ENCODE measurements around the gene ACSL3. TPM values are rescaled to one million over a fixed set of nuclear protein-coding genes. Genes with fewer than 3 reads are reported as not detected.

Gene ACSL3
- total and polyA plus RNA-seq, 2 donors (not counting 1 experiment from before 2014, with no cell fraction given): 6.7 to 46.0 TPM

DNA sequence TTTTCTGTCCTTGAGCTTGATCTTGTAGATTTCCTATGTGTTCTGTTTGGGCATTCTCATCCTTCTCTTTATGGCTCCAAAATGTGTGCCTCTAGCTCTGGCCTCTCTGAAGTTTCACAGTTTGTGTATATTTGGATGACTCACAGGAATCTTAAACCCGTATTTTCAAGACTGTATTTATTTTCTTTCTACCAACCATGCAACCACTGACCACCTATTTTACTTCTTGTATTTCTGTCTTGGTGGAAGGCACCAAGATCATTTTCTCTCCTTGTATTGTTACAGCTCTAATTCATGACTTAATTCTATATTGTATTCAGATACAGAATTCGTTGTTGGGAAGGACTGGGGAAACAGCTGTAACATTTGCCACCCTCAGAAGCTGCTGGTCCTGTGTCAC lies 39.5 kb downstream of the ACSL3 start:
- peaks cover 35% of the 10 kb centered on the region for H3K79me2 ChIP-seq (ENCODE audit: control insufficient read depth, insufficient read depth, low read length)
- Mint-ChIP-seq H3K4me1 (peaks cover 7% of the 10 kb centered on the region), H3K9me3 (ENCODE audit: insufficient read depth) (no peaks in the 10 kb centered on the region), H3K27me3 (no peaks in the 10 kb centered on the region), H3K27ac (no peak overlapping the region), H3K4me3 (no peak overlapping the region)
- H3K4me1 ChIP-seq (ENCODE audit: control insufficient read depth in 2 of 2, insufficient read depth in 2 of 2, low read length in 2 of 2): peaks cover 0 to 6% of the 10 kb centered on the region in 2 donors
- H3K9ac ChIP-seq (ENCODE audit: low read length): no peak overlapping the region
- H3K9me3 ChIP-seq (ENCODE audit: control extremely low read depth in 1 of 3, control insufficient read depth in 2 of 3, insufficient read depth in 1 of 3, low read length in 2 of 3): no peaks in the 10 kb centered on the region
- no CpG with 5 or more reads among the region's 2 CpGs for WGBS (ENCODE audit: insufficient coverage)
- no peak overlapping the region for H3K4me3 ChIP-seq (ENCODE audit: control extremely low read depth in 1 of 5, extremely low read depth in 1 of 5, insufficient read depth in 1 of 5, low read depth in 2 of 5, low read length in 4 of 5)
- ChIA-PET CTCF (interaction anchor here (0.5 to 4.4 kb wide), 2 partner anchors 146 to 193 kb away, joined by 3 to 108 read pairs; no protein-coding TSS in a partner anchor), POLR2A (no interaction called here)
- H4K20me1 ChIP-seq (ENCODE audit: control insufficient read depth, insufficient read depth, low read length, poor library complexity, severe bottlenecking): peaks cover 4% of the 10 kb centered on the region
- H3K27ac ChIP-seq (ENCODE audit: low read length in 2 of 2): no peak overlapping the region
- H3K27me3 ChIP-seq (replicated peaks in 1 of 4; ENCODE audit: control extremely low read depth in 1 of 4, control insufficient read depth in 3 of 4, insufficient read depth in 4 of 4, low read length in 3 of 4): no peaks in the 10 kb centered on the region
- no peaks in the 10 kb centered on the region for H3K36me3 ChIP-seq (replicated peaks in 1 of 2; ENCODE audit: control extremely low read depth in 1 of 2, control insufficient read depth in 1 of 2, extremely low read depth in 1 of 2, insufficient read depth in 2 of 2, low read length in 1 of 2)
- no peak overlapping the region for H3K4me2 ChIP-seq (replicated peaks; ENCODE audit: low read depth, low read length, poor library complexity, severe bottlenecking)
- intact Hi-C loops (cut with micrococcal nuclease): loop anchor here (10.0 kb wide), 1 partner anchor 846 kb away; no protein-coding TSS in a partner anchor
- no peak for TF ChIP-seq EZH2 (IDR thresholded peaks at IDR 0.05; ENCODE audit: borderline replicate concordance, insufficient read depth, low read depth, low read length, poor library complexity, severe bottlenecking)
- TF ChIP-seq, protein P1, sequence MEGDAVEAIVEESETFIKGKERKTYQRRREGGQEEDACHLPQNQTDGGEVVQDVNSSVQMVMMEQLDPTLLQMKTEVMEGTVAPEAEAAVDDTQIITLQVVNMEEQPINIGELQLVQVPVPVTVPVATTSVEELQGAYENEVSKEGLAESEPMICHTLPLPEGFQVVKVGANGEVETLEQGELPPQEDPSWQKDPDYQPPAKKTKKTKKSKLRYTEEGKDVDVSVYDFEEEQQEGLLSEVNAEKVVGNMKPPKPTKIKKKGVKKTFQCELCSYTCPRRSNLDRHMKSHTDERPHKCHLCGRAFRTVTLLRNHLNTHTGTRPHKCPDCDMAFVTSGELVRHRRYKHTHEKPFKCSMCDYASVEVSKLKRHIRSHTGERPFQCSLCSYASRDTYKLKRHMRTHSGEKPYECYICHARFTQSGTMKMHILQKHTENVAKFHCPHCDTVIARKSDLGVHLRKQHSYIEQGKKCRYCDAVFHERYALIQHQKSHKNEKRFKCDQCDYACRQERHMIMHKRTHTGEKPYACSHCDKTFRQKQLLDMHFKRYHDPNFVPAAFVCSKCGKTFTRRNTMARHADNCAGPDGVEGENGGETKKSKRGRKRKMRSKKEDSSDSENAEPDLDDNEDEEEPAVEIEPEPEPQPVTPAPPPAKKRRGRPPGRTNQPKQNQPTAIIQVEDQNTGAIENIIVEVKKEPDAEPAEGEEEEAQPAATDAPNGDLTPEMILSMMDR (IDR thresholded peaks at IDR 0.05): no peak
- no peak for DNase-seq
- H2AFZ ChIP-seq (ENCODE audit: insufficient read depth, low read depth, low read length, poor library complexity, severe bottlenecking): no peak overlapping the region
- no peak for ATAC-seq (ENCODE audit: low read depth)

DNA sequence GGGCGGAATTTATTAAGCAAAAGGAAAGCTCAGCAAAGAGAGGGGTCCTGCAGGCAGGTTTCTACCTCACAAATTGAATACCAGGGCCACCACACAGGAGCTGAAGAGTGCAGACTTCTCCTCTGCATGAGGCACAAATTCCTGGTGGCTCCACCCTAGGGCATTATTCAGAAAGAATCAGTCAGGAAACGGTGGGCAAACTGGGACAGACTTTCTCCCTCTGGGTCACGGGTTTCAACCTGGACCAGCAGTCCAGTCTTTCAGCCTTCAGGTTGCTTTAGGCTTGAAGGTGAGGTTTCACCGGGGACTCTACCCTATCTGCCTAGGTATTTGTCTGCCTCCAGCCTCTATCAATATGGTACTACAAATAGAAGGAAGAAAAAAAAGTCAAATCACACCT lies 41.8 kb downstream of the ACSL3 start:
- WGBS (ENCODE audit: insufficient coverage): 95% methylated on average over 2 of the region's 4 CpGs
- DNase-seq (no peak), ATAC-seq (ENCODE audit: low read depth) (no peak)
- TF ChIP-seq, protein P1 (IDR thresholded peaks at IDR 0.05): no peak
- no peak for TF ChIP-seq EZH2 (IDR thresholded peaks at IDR 0.05; ENCODE audit: borderline replicate concordance, insufficient read depth, low read depth, low read length, poor library complexity, severe bottlenecking)
- Histone ChIP-seq H3K36me3 (replicated peaks in 1 of 2; ENCODE audit: control extremely low read depth in 1 of 2, control insufficient read depth in 1 of 2, extremely low read depth in 1 of 2, insufficient read depth in 2 of 2, low read length in 1 of 2) (no peaks in the 10 kb centered on the region), H3K27ac (ENCODE audit: low read length in 2 of 2) (no peak overlapping the region), H3K9me3 (ENCODE audit: control extremely low read depth in 1 of 3, control insufficient read depth in 2 of 3, insufficient read depth in 1 of 3, low read length in 2 of 3) (no peaks in the 10 kb centered on the region), H2AFZ (ENCODE audit: insufficient read depth, low read depth, low read length, poor library complexity, severe bottlenecking) (no peak overlapping the region), H3K9ac (ENCODE audit: low read length) (no peak overlapping the region), H3K4me2 (replicated peaks; ENCODE audit: low read depth, low read length, poor library complexity, severe bottlenecking) (no peak overlapping the region), H3K4me1 (ENCODE audit: control insufficient read depth in 2 of 2, insufficient read depth in 2 of 2, low read length in 2 of 2) (peaks cover 0 to 6% of the 10 kb centered on the region in 2 donors), H3K27me3 (replicated peaks in 1 of 4; ENCODE audit: control extremely low read depth in 1 of 4, control insufficient read depth in 3 of 4, insufficient read depth in 4 of 4, low read length in 3 of 4) (no peaks in the 10 kb centered on the region), H3K4me3 (ENCODE audit: control extremely low read depth in 1 of 5, extremely low read depth in 1 of 5, insufficient read depth in 1 of 5, low read depth in 2 of 5, low read length in 4 of 5) (no peak overlapping the region), H4K20me1 (ENCODE audit: control insufficient read depth, insufficient read depth, low read length, poor library complexity, severe bottlenecking) (peaks cover 4% of the 10 kb centered on the region), H3K79me2 (ENCODE audit: control insufficient read depth, insufficient read depth, low read length) (peaks cover 56% of the 10 kb centered on the region)
- Mint-ChIP-seq H3K27me3 (no peaks in the 10 kb centered on the region), H3K9me3 (ENCODE audit: insufficient read depth) (no peaks in the 10 kb centered on the region), H3K4me1 (peaks cover 12% of the 10 kb centered on the region), H3K27ac (no peak overlapping the region), H3K4me3 (no peak overlapping the region)
- intact Hi-C loops (cut with micrococcal nuclease): loop anchor here (1.0 to 10.0 kb wide), 3 partner anchors 105 to 848 kb away; no protein-coding TSS in a partner anchor
- CTCF ChIA-PET: interaction anchor here (0.8 to 4.4 kb wide), 17 partner anchors 10 to 248 kb away, joined by 3 to 108 read pairs (median 5); no protein-coding TSS in a partner anchor
- POLR2A ChIA-PET: no interaction called here
